Endothelial cell (in vitro differentiated cells): ENCODE results near the gene ADCY9. TPM values are rescaled to one million over a fixed set of nuclear protein-coding genes. Genes with fewer than 3 reads are reported as not detected.

Source experiments
- DNase-seq: peaks from one replicate; pipeline ENCODE4 v3.0.0; 2021; ENCODE audit warnings: low spot score
- H3K27ac Mint-ChIP-seq: one replicate; pipeline ENCODE4 v1.8.0; 2021; ENCODE audit warnings: mixed read lengths, inconsistent platforms; ENCODE audit not compliant: unreplicated experiment
- H3K27me3 Mint-ChIP-seq: one replicate; pipeline ENCODE4 v1.8.0; 2021; ENCODE audit warnings: mild to moderate bottlenecking, moderate library complexity, mixed read lengths, inconsistent platforms; ENCODE audit not compliant: unreplicated experiment
- H3K36me3 Mint-ChIP-seq: one replicate; pipeline ENCODE4 v1.8.0; 2021; ENCODE audit warnings: mild to moderate bottlenecking, low read depth, mixed read lengths, inconsistent platforms; ENCODE audit not compliant: unreplicated experiment
- H3K4me1 Mint-ChIP-seq: one replicate; pipeline ENCODE4 v1.8.0; 2021; ENCODE audit warnings: mild to moderate bottlenecking, mixed read lengths, inconsistent platforms; ENCODE audit not compliant: unreplicated experiment
- H3K4me3 Mint-ChIP-seq: one replicate; pipeline ENCODE4 v1.8.0; 2021; ENCODE audit warnings: mild to moderate bottlenecking, mixed read lengths, inconsistent platforms; ENCODE audit not compliant: unreplicated experiment
- H3K9me3 Mint-ChIP-seq: one replicate; pipeline ENCODE4 v1.8.0; 2021; ENCODE audit warnings: mixed read lengths, inconsistent platforms; ENCODE audit not compliant: unreplicated experiment
- CTCF ChIP-seq: fragments of 200-600 bp; sonication (generic); IDR thresholded peaks from one replicate; pipeline ENCODE4 v1.5.0; 2021; ENCODE audit warnings: antibody characterized with exemption; ENCODE audit not compliant: unreplicated experiment
- total RNA-seq: library from RNA; stranded (reverse); fragmentation: NEBNext Ultra II Directional; extraction: Animal tissue kit (Norgen Biotek cat#: 25700); gene quantifications from one replicate; pipeline ENCODE4 v1.2.1, GENCODE V29; 2021; ENCODE audit not compliant: unreplicated experiment

Gene ADCY9
- total RNA-seq, 1 donor from 2014 or later, result 3.3 TPM

GRCh38 chr16:4093495-4094126, 22.6 kb downstream of the ADCY9 start:
- H3K9me3 Mint-ChIP-seq, result no peaks in the 10 kb centered on the region
- no peak overlapping the region for H3K27ac Mint-ChIP-seq
- TF ChIP-seq CTCF, result no peak
- H3K4me3 Mint-ChIP-seq, result no peak overlapping the region
- no peaks in the 10 kb centered on the region for H3K4me1 Mint-ChIP-seq
- no peak for DNase-seq
- peaks cover 4% of the 10 kb centered on the region for H3K27me3 Mint-ChIP-seq
- no peaks in the 10 kb centered on the region for H3K36me3 Mint-ChIP-seq

DNA sequence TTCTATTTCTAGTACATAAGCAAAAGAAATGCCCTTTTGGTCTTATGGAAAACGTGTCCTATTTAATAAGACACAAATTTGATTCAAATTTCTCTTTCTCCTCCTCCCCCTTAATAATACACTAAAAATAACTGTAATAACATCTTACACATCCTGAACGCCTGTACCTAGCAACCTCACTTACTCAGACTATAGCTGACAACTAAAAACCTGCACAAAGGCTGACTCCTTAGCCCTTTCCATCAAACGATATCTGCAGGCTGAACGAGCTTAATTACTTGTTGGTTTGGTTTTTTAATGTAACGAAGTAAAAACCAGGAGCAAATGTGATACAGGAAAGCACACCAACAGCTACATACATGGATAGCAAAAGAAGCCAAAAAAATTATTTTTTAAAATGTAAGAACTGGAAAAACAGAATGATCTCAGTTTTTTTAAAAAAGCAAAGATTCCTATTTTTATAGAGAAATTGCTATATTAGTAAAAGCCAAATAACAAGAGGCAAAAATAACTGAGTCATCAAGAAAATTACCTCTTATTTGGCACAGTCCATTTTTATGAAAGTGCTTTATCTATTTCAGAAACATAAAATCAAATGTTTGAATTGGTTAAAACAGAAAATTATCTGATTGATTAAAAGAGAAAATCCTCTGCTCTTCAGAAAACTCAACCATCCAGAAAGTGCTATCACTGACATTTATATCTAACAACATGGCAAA, 23.5 kb downstream of the ADCY9 start:
- no peak overlapping the region for H3K27ac Mint-ChIP-seq
- peaks cover 5% of the 10 kb centered on the region for H3K27me3 Mint-ChIP-seq
- no peaks in the 10 kb centered on the region for H3K4me1 Mint-ChIP-seq
- no peaks in the 10 kb centered on the region for H3K9me3 Mint-ChIP-seq
- DNase-seq, result no peak
- H3K36me3 Mint-ChIP-seq, result no peaks in the 10 kb centered on the region
- H3K4me3 Mint-ChIP-seq, result no peak overlapping the region
- no peak for TF ChIP-seq CTCF

GRCh38 chr16:4091240-4092012, 24.8 kb downstream of the ADCY9 start:
- Mint-ChIP-seq H3K9me3 (no peaks in the 10 kb centered on the region), H3K4me1 (no peaks in the 10 kb centered on the region), H3K36me3 (no peaks in the 10 kb centered on the region), H3K27me3 (peaks cover 5% of the 10 kb centered on the region), H3K27ac (no peak overlapping the region), H3K4me3 (no peak overlapping the region)
- no peak for DNase-seq
- no peak for TF ChIP-seq CTCF

DNA sequence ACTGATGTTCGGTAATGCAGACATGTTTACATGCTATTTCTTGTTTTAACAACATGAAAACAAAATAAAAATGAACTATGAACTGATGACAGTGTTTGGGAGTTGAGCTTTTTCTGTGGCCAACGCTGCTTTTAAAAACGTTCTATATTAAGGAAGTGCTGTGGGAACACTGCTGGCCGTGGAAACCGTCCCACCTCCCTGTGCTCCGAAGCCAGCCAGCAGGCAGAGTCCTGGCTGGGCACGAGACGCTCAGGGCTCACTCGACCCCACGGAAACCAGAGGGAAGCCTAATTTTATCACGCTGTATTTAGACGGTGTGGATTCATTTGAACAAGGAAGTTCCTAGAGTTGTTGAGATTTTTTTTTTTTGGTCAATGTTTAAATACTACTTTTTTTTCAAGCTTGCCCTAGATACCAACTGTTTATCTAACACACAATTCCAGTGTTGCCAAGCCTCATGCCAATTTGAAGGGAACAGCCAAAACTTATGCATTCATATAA, 25.8 kb downstream of the ADCY9 start:
- H3K9me3 Mint-ChIP-seq, result no peaks in the 10 kb centered on the region
- H3K4me3 Mint-ChIP-seq, result no peak overlapping the region
- TF ChIP-seq CTCF, result no peak
- no peaks in the 10 kb centered on the region for H3K36me3 Mint-ChIP-seq
- DNase-seq, result no peak
- no peak overlapping the region for H3K27ac Mint-ChIP-seq
- H3K4me1 Mint-ChIP-seq, result no peaks in the 10 kb centered on the region
- H3K27me3 Mint-ChIP-seq, result peaks cover 5% of the 10 kb centered on the region
